Testis (tissue), 3 donors: ENCODE measurements around the gene VANGL2. TPM values are rescaled to one million over a fixed set of nuclear protein-coding genes. Genes with fewer than 3 reads are reported as not detected.

ENCODE experiments used
- DNase-seq: peaks from one replicate; pipeline ENCODE4 v3.0.0-alpha.2; 2019
- H3K27ac ChIP-seq, 2 donors: fragments of 200-600 bp; sonication (generic); one replicate each; pipeline ENCODE4 v1.5.1; 2019
- H3K27me3 ChIP-seq: fragments of 200-600 bp; sonication (generic); one replicate; pipeline ENCODE4 v1.5.1; 2019
- H3K36me3 ChIP-seq: fragments of 200-600 bp; sonication (generic); one replicate; pipeline ENCODE4 v1.5.1; 2017; ENCODE audit warnings: low read depth; ENCODE audit errors: missing control alignments
- H3K4me1 ChIP-seq: fragments of 200-600 bp; sonication (generic); one replicate; pipeline ENCODE4 v1.5.1; 2019
- H3K4me3 ChIP-seq, 2 donors: fragments of 200-600 bp; sonication (generic); one replicate each; pipeline ENCODE4 v1.5.1; 2017 to 2019
- H3K9me3 ChIP-seq: fragments of 200-600 bp; sonication (generic); one replicate; pipeline ENCODE4 v1.5.1; 2017
- POLR2A ChIP-seq: fragments of 450-650 bp; IDR thresholded peaks from one replicate; pipeline ENCODE4 v1.6.1; 2017; ENCODE audit warnings: antibody characterized with exemption, mild to moderate bottlenecking, moderate library complexity
- WGBS, 2 donors: methylation state at CpG; one replicate each; pipeline ENCODE4 v1.1.5; 2018; 5-methylcytosine and 5-hydroxymethylcytosine counted together
- intact Hi-C: fragments of 100-400 bp; cut with DNase I; formaldehyde crosslinking; loops from one replicate; pipeline ENCODE4 v1.15.1; 2023; ENCODE audit warnings: low total_unique reads
- polyA plus RNA-seq: library from polyadenylated mRNA; stranded (reverse); fragments of 350-450 nt; fragmentation: Illumina TruSeq; extraction: RNeasy Lipid Tissue Mini Kit (QIAGEN cat#74804); gene quantifications from one replicate; pipeline ENCODE4 v1.2.3, GENCODE V29; 2014; ENCODE audit warnings: low read depth, low replicate concordance; ENCODE audit not compliant: insufficient read depth
- total RNA-seq, 2 donors: library from RNA; depleted of rRNA; stranded (reverse); fragments of >200 nt; gene quantifications; one replicate each; pipeline ENCODE4 v1.2.3, GENCODE V29; 2016
- TF ChIP-seq, protein P1 (sequence below), 3 experiments: fragments of 450-650 bp in 2 of 3; fragments of 200-600 bp in 1 of 3; sonication (generic) in 1 of 3; IDR thresholded peaks; one replicate each; pipeline ENCODE4 v1.5.1; 2016 to 2019; ENCODE audit warnings: antibody characterized with exemption in 3 of 3, mild to moderate bottlenecking in 2 of 3, moderate library complexity in 1 of 3

The VANGL2 gene
- total and polyA plus RNA-seq, 3 donors from 2014 or later = 3.6 to 5.9 (median 3.8) TPM

DNA sequence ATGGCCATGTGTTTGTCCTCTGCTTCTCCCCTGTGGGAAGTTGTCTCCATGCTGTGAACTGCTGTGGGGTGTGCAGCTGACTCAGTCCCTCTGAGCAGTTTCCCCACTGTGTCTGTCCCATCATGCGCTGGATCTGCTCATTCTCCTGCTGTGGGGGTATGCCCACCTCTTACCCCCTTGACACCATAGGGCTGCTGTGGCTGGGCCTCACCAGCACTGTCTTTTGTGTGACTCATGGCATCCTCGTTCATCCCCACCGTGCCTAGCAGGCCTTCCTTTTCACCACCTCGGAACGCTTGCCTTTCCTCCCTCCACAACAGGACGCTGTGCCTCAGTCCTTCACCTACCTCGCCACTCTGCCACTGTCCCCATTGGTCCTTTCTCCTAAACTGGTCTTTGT lies 27.3 kb downstream of the VANGL2 start:
- intact Hi-C loops = no loop called here
- TF ChIP-seq POLR2A = no peak
- TF ChIP-seq, protein P1, sequence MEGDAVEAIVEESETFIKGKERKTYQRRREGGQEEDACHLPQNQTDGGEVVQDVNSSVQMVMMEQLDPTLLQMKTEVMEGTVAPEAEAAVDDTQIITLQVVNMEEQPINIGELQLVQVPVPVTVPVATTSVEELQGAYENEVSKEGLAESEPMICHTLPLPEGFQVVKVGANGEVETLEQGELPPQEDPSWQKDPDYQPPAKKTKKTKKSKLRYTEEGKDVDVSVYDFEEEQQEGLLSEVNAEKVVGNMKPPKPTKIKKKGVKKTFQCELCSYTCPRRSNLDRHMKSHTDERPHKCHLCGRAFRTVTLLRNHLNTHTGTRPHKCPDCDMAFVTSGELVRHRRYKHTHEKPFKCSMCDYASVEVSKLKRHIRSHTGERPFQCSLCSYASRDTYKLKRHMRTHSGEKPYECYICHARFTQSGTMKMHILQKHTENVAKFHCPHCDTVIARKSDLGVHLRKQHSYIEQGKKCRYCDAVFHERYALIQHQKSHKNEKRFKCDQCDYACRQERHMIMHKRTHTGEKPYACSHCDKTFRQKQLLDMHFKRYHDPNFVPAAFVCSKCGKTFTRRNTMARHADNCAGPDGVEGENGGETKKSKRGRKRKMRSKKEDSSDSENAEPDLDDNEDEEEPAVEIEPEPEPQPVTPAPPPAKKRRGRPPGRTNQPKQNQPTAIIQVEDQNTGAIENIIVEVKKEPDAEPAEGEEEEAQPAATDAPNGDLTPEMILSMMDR (IDR thresholded peaks at IDR 0.05) = no peak
- no peak for DNase-seq
- H3K27ac ChIP-seq = no peak overlapping the region
- no peaks in the 10 kb centered on the region for H3K36me3 ChIP-seq
- WGBS, 2 donors = 86% methylated on average over 7 of the region's 7 CpGs
- H3K9me3 ChIP-seq = no peaks in the 10 kb centered on the region
- H3K4me3 ChIP-seq = no peak overlapping the region
- peaks cover 10% of the 10 kb centered on the region for H3K4me1 ChIP-seq
- H3K27me3 ChIP-seq = no peaks in the 10 kb centered on the region

DNA sequence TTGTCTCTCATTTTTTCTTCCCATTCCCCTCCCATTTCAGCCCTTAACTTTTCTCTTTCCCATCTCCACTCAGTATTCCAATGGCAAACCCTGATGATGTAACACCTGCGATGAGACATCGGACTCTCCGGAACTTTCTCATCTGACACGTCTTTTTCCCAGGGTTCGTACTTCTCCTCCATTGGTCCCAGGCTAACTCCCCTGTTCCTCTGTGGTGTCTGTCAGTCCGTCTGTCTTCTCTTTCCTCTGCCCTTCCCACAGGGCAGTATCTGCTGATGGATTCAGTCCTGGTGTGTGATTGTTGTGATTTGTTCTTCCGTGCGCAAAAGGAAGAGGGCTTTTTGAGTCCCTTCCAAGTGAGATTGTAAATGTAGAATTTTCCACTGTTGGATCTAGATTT lies 27.7 kb downstream of the VANGL2 start:
- no peaks in the 10 kb centered on the region for H3K27me3 ChIP-seq
- H3K4me3 ChIP-seq = no peak overlapping the region
- no peak for TF ChIP-seq POLR2A
- TF ChIP-seq, protein P1 (IDR thresholded peaks at IDR 0.05) = no peak
- no peaks in the 10 kb centered on the region for H3K9me3 ChIP-seq
- WGBS, 2 donors = 90 to 93% methylated on average over 8 of the region's 8 CpGs
- no peaks in the 10 kb centered on the region for H3K36me3 ChIP-seq
- H3K4me1 ChIP-seq = peaks cover 10% of the 10 kb centered on the region
- DNase-seq = no peak
- no peak overlapping the region for H3K27ac ChIP-seq
- intact Hi-C loops = no loop called here

DNA sequence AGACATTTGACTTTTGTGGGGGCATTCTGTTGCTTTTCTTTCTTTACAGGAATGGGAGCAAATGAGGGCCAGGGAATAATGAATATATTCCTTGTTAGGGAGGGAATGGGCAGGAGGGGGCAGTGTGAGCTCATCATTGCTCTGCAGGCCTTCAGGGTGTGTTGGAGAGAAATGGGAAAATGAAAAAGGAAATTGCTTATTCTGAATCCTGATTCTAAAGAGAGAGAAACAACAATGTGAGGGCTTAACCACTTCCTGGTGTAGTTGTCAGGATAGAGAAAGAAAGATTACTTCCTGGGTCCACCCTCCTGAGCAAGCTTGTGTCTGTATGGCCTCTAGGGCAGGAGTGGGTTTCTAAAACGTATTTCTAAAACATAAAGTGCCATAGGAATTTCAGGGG lies 28.3 kb downstream of the VANGL2 start:
- WGBS, 2 donors = 64 to 73% methylated on average over 1 of the region's 1 CpG
- no peak for TF ChIP-seq POLR2A
- TF ChIP-seq, protein P1 (IDR thresholded peaks at IDR 0.05) = peak in 2 of 3 experiments; percentile 46
- DNase-seq = peak; percentile 75
- Histone ChIP-seq H3K27ac (no peak overlapping the region), H3K4me1 (peaks cover 10% of the 10 kb centered on the region), H3K36me3 (no peaks in the 10 kb centered on the region), H3K4me3 (no peak overlapping the region), H3K27me3 (no peaks in the 10 kb centered on the region), H3K9me3 (no peaks in the 10 kb centered on the region)
- intact Hi-C loops = no loop called here

DNA sequence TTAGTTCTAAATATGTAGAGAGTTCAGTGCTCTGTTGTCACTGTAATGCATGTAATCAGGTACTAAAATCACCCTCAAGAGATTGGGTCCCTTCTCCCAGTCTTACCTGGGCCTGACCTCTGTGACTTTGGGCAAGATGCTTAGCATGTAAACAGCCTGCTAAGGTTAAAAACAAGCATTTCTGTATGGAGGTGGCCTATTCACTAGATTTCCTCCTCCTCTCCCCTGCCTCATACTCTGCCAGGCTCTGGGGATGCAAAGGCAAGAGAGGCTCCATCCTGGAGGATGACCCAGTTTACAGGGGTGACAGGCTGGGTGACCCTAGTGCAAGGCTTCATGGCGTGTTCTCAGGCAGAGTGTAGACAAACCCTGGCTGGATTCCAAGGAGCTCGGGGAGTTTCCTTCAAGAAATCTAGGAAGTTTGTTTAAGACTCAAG lies 28.8 kb downstream of the VANGL2 start:
- H3K9me3 ChIP-seq = no peaks in the 10 kb centered on the region
- H3K27me3 ChIP-seq = no peaks in the 10 kb centered on the region
- TF ChIP-seq POLR2A = no peak
- TF ChIP-seq, protein P1 (IDR thresholded peaks at IDR 0.05) = no peak
- DNase-seq = no peak
- H3K4me3 ChIP-seq = no peak overlapping the region
- H3K4me1 ChIP-seq = peaks cover 10% of the 10 kb centered on the region
- H3K36me3 ChIP-seq = no peaks in the 10 kb centered on the region
- H3K27ac ChIP-seq = no peak overlapping the region
- intact Hi-C loops = no loop called here
- 19 to 34% methylated on average over 2 of the region's 2 CpGs for WGBS, 2 donors

DNA sequence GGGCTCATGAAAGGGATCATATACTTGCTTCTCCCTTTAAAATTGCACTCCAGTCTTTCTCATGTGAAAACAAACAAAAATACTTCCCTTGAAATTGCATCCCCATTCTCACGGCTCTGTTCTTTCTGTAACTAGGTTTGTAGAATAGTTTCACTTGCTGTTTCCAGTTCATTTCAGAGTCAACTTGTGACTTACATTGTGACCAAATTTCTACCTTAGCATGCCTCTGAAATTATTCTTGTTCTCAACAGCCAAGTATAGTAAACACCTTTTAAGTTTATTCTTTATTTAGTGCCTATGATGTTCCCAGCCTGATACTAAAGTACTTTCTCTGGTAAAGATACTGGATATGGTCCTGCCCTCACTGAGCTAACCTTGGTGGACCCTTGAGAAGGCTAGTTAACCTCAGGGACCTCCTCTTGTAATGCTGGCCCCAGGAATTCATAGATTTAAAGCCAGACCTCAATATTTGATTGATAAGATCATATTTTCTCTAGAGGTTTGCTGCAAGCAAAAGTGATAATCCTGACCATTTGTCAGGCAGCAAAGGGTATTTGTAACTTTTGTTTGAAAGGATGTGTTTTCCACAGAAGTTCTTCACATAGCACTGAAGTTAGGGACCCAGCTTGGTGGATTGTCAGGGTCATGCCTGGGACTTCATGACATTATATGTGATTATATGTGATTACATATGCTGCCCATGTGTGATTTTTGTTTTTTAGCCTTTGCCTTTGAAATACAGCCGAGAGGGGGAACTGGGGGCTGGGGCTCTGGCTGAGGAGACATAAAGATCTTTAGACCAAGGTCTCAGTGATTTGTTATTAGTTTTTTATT lies 29.6 kb downstream of the VANGL2 start:
- Histone ChIP-seq H3K4me1 (peaks cover 10% of the 10 kb centered on the region), H3K27ac (no peak overlapping the region), H3K4me3 (no peak overlapping the region), H3K36me3 (no peaks in the 10 kb centered on the region), H3K9me3 (no peaks in the 10 kb centered on the region), H3K27me3 (no peaks in the 10 kb centered on the region)
- no peak for DNase-seq
- intact Hi-C loops = no loop called here
- TF ChIP-seq, protein P1 (IDR thresholded peaks at IDR 0.05) = no peak
- TF ChIP-seq POLR2A = no peak
- 62 to 67% methylated on average over 2 of the region's 2 CpGs for WGBS, 2 donors
